Gastroesophageal sphincter (tissue), 3 donors: ENCODE measurements around the gene TEX12.

Source experiments
- EP300 ChIP-seq: sonication (generic); formaldehyde crosslinking; IDR thresholded peaks from one replicate; pipeline ENCODE4 v1.6.1; 2017; ENCODE audit warnings: antibody characterized with exemption, mild to moderate bottlenecking
- POLR2A ChIP-seq, 2 donors: fragments of 450-650 bp; IDR thresholded peaks; one replicate each; pipeline ENCODE4 v1.6.1; 2017; ENCODE audit warnings: antibody characterized with exemption in 2 of 2, mild to moderate bottlenecking in 2 of 2, moderate library complexity in 1 of 2
- POLR2AphosphoS5 ChIP-seq: sonication (generic); formaldehyde crosslinking; IDR thresholded peaks from one replicate; pipeline ENCODE4 v1.6.1; 2017; ENCODE audit warnings: antibody characterized with exemption
- TF ChIP-seq, protein P1 (sequence below), 4 experiments: fragments of 200-600 bp in 2 of 4; fragments of 450-650 bp in 2 of 4; sonication (generic) in 1 of 4; IDR thresholded peaks; one replicate each; pipeline ENCODE4 v1.5.1; 2017 to 2019; ENCODE audit warnings: antibody characterized with exemption in 4 of 4, mild to moderate bottlenecking in 2 of 4, moderate library complexity in 2 of 4

DNA sequence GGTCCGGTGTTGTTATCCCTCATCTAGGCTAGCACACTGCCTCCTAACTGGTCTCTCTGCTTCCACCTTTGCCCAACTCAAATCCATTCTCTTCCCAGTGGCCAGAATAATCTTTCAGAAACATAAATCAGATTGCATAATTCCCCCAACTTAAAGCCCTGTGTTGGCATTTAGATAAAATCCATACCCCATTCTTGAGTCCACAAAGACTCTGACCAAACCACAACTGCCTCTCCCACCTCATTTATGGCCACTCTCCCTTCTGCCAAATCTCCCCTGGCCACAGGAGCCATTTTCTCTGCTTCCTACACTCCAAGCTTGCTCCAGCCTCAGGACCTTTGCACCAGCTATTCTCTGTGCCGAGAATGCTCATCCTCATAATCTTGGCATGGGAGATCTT, 40.1 kb upstream of the TEX12 start:
- TF ChIP-seq, protein P1, sequence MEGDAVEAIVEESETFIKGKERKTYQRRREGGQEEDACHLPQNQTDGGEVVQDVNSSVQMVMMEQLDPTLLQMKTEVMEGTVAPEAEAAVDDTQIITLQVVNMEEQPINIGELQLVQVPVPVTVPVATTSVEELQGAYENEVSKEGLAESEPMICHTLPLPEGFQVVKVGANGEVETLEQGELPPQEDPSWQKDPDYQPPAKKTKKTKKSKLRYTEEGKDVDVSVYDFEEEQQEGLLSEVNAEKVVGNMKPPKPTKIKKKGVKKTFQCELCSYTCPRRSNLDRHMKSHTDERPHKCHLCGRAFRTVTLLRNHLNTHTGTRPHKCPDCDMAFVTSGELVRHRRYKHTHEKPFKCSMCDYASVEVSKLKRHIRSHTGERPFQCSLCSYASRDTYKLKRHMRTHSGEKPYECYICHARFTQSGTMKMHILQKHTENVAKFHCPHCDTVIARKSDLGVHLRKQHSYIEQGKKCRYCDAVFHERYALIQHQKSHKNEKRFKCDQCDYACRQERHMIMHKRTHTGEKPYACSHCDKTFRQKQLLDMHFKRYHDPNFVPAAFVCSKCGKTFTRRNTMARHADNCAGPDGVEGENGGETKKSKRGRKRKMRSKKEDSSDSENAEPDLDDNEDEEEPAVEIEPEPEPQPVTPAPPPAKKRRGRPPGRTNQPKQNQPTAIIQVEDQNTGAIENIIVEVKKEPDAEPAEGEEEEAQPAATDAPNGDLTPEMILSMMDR (IDR thresholded peaks at IDR 0.05), result no peak
- no peak for TF ChIP-seq POLR2A (IDR thresholded peaks at IDR 0.05)
- no peak for TF ChIP-seq EP300
- no peak for TF ChIP-seq POLR2AphosphoS5
